ENCODE measurements around the gene TASL.
"Not testable (repeated sequence)": the region's sequence is repeated elsewhere in the genome, so short reads cannot be mapped to it uniquely, and the experiment has no call there.

TASL gene, protein sequence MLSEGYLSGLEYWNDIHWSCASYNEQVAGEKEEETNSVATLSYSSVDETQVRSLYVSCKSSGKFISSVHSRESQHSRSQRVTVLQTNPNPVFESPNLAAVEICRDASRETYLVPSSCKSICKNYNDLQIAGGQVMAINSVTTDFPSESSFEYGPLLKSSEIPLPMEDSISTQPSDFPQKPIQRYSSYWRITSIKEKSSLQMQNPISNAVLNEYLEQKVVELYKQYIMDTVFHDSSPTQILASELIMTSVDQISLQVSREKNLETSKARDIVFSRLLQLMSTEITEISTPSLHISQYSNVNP

DNA sequence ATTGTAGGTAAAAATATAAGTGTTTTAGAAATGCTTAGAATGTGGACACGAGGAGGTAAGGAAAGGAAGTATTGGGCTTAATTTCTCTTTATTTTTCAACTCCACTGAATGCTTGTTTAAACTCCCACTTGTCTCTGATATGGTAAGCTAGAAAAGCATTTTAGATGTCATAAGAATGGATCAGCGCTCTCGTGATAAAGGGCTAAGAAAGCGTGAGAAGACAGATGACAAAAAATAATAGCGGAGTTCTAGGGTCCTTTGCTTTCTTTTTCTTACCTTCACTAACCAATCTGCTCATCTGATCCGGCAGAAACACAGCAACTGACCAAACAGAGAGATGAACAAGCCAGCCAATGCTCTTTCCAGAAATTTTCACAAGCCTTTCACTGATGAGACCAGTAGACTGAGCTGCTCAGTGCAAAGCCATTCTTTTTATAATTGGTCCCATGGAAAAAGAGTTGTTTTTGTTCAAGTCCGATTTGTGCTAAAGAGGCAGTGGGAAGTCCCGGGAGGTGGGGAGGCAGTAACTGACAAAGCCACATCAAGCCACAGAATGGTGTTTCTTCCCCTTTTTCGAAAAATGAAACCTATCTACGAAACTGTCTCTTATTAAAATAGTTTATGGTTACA lies at the start of gene TASL:
Gene TASL, minus strand, starts transcription at position 405 of the 630 bp plus-strand sequence. CDS start 17,411 bp downstream, outside the sequence.
- no peak for DNase-seq (ENCODE audit: low read depth, low spot score)

DNA sequence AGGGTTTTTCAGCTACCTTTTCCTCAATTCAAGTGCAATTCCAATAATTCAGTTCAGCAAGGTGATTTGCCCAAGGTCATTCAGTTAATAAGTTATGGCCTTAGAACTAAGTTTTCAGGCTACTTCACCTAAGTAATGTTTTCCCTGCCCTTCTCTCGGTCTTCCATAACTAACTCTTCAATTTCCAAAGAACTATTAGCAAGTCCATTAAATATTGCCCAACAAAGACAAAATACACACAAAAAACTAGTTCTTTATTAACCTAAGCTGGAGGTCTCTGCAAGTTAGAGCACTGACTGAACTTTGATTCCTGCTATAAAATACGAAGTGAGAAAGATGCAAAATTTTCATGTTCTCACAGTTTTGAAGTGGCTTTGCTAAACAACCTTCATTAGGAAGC lies 48.8 kb upstream of the TASL start:
- no peak for DNase-seq (ENCODE audit: low read depth, low spot score)

- DNase-seq (ENCODE audit: low read depth, low spot score), result no peak
Observed at GRCh38 chrX:30622361-30622760, 44.8 kb upstream of the TASL start.

GRCh38 chrX:30620980-30621618 lies 43.5 kb upstream of the TASL start:
- DNase-seq (ENCODE audit: low read depth, low spot score), result peak; percentile 3

GRCh38 chrX:30620125-30620524 lies 42.6 kb upstream of the TASL start:
- DNase-seq (ENCODE audit: low read depth, low spot score), result no peak

GRCh38 chrX:30618160-30618765 lies 40.7 kb upstream of the TASL start:
- DNase-seq (ENCODE audit: low read depth, low spot score), result no peak

DNA sequence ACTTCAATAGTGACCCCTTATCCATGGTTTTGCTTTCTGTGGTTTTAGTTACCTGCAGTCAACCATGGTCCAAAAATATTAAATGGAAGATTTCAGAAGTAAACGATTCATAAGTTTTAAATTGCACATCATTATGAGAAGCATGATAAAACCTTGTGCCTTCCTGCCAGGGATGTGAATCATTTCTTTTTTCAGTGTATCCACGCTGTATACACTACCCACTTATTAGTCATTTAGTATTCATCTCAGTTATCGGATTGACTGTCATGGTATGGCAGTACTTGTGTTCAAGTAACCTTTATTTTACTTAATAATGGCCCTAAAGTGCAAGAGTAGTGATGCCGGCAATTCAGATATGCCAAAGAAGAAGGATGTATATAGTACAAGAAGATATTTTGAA lies 37.7 kb upstream of the TASL start:
- DNase-seq (ENCODE audit: low read depth, low spot score), result no peak

DNA sequence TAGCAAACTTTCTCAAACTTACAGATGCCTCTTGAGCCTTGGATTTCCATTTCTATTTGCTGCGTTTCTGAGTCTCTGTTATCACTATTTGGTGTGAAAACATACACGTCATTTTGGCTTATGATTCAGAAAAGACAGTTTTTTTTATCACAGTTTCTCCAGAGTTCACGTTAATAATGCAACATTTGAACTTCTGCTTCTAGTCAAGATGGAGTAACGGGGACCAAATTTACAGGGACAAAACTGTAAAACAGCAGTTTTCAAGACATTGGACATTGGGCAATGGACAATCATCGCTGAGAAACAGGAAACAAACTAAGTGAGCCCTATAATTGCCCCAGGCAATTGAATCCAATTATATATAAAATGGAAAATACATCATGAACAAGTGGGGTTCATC lies 36.2 kb upstream of the TASL start:
- DNase-seq (ENCODE audit: low read depth, low spot score), result no peak

DNA sequence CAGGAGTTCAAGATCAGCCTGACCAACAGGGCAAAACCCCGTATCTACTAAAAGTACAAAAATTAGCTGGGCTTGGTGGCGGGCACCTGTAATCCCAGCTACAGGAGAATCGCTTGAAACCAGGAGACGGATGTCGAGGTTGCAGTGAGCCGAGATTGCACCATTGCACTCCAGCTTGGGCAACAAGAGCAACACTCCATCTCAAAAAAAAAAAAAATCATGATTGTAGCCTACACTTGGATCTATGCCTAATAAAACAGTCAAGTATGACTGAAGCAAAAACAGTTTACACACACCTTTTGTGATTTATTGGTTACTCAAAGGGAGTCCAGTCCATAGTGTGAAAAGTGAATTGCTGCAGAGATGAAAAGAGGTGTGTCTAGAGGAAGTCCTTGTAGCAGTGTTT lies 34.7 kb upstream of the TASL start:
- no peak for DNase-seq (ENCODE audit: low read depth, low spot score)

DNA sequence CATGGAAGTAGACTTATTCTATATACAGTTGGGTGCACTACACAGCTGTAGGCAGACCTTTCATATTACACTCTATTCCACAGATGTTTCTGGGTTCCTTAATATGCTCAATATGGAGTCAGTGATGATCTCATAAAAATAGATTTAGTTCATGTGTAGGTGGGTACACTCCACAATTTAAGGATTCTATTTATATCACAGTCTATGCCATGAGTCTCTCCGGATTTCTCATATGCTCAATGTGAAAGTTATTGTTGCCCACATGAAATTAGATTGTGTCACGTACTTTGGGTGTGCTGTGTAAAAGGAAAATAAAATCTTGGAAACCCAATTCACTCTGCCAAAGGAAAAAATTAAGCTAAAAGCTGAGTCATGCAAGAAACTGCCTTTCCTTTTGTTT lies 32.5 kb upstream of the TASL start:
- no peak for DNase-seq (ENCODE audit: low read depth, low spot score)

DNA sequence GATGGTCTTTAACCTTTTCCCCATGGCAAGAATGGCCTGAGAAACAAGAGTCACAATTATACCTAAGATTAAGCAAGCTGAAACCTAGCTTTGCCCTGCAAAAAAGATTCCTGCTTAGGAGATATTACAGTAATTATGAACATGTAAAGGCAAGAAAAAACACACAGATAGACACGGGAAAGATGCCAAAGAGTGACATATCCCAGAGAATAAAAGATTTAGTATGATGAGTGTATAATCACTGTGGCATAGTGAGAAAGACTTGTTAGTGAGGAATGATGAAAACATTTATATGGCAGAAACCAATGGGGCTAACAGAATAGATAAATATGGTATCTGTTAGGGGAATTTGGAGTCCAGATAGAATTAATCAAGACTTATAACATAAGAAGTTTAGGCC lies 29.6 kb upstream of the TASL start:
- DNase-seq (ENCODE audit: low read depth, low spot score), result no peak

- DNase-seq (ENCODE audit: low read depth, low spot score), result not testable (repeated sequence)
Observed at GRCh38 chrX:30600269-30601176, 23.0 kb upstream of the TASL start.

GRCh38 chrX:30597216-30598012 lies 19.8 kb upstream of the TASL start:
- DNase-seq (ENCODE audit: low read depth, low spot score), result no peak

DNA sequence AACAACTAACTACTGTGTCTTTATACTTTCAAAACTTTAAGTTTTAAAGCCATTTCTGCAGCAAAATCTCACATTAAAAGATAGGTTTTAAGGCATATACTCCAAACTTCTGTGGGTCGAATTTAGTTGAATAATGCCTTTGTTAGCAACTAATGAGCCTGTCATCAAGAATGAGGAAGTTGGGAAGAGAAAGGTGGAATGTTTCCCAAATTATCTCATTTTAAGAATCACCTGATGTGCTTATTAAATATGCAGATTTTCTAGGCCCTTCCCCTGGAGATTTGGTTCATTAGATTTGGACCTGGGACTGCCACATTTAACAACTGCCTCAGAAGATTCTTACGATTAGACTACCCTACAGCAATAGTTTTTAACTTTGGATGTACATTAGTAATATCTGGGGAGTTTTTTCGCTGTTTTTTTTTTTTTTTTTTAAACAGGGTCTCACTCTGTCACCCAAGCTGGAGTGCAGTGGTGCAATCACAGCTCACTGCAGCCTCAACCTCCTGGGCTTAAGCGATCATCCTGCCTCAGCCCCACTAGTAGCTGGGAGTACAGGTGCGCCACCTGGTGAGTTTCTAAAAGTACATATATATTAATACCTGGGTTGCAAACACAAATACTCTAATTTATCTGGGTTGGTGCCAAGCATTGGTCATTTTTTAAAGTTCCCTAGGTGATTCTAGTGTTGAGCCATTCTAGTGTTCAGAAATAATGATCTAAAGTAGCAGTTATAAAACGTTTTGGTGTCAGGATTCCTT lies 16.1 kb upstream of the TASL start:
- no peak for DNase-seq (ENCODE audit: low read depth, low spot score)

GRCh38 chrX:30592831-30593230 lies 15.3 kb upstream of the TASL start:
- DNase-seq (ENCODE audit: low read depth, low spot score), result no peak

DNA sequence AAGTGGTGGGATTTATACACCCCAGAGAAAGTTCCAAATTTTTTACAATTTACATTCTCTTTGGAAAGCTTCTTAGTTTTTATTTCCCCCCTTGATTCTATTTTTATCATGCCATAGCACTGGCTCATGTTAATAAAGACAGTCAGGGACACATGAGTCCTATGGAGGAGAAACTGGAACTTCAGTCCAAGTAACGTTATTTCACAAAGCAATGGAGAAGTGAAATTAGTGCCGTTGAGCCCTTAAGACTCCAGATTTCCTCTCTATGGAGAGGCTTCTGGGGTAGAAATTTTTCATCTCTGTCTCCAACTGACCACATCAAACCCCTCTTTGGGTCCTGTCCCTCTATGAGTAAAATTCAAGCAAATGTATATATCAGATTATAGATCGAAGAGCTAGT lies 12.8 kb upstream of the TASL start:
- no peak for DNase-seq (ENCODE audit: low read depth, low spot score)

- no peak for DNase-seq (ENCODE audit: low read depth, low spot score)
Observed at GRCh38 chrX:30589146-30589888, 11.8 kb upstream of the TASL start.

GRCh38 chrX:30586516-30586915 lies 8.9 kb upstream of the TASL start:
- DNase-seq (ENCODE audit: low read depth, low spot score), result no peak

DNA sequence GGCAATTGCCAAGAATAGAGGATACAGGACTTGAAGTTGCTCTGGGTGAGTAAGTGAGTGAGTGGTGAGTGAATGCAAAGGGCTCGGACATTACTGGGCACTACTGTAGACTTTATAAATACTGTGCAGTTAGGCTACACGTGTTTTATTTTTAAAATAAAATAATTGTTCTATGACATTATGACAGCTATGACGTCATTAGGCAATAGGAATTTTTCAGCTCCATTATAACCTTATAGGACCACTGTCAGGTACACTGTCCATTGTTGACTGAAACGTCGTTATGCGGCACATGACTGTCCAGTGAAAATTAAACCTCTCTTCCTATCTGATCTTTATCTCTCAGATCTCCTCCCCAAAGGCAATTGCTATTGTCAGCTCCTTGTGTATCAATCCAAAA lies 5.1 kb upstream of the TASL start:
- DNase-seq (ENCODE audit: low read depth, low spot score), result no peak

All from smooth muscle cell of the brain vasculature (primary cell).